Measurements from ENCODE around the gene BMP4. TPM values are rescaled to one million over a fixed set of nuclear protein-coding genes. Genes with fewer than 3 reads are reported as not detected.

The BMP4 gene
- total and polyA plus RNA-seq, 2 of the 13 experiments (the other 11 are each of a cell fraction or from before 2014, with no cell fraction given): 56.4 to 169 TPM

DNA sequence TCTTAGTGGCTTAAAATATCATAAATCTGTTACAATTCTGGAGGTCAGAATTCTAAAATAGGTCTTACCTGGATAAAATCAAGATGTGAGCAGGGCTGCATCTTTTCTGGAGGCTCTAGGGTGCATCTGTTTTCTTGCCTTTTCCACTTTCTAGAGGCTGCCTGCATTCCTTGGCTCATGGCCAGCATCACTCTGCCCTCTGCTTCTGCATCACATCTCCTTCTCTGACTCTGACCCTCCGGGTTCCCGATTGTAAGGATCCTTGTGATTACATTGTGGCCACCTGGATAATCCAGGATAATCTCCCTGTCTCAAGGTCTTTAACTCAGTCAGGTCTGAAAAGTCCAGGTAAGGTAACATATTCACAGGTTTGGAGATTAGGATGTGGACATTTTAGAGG, 11.0 kb upstream of the BMP4 start (continued):
- TF ChIP-seq, protein P1, sequence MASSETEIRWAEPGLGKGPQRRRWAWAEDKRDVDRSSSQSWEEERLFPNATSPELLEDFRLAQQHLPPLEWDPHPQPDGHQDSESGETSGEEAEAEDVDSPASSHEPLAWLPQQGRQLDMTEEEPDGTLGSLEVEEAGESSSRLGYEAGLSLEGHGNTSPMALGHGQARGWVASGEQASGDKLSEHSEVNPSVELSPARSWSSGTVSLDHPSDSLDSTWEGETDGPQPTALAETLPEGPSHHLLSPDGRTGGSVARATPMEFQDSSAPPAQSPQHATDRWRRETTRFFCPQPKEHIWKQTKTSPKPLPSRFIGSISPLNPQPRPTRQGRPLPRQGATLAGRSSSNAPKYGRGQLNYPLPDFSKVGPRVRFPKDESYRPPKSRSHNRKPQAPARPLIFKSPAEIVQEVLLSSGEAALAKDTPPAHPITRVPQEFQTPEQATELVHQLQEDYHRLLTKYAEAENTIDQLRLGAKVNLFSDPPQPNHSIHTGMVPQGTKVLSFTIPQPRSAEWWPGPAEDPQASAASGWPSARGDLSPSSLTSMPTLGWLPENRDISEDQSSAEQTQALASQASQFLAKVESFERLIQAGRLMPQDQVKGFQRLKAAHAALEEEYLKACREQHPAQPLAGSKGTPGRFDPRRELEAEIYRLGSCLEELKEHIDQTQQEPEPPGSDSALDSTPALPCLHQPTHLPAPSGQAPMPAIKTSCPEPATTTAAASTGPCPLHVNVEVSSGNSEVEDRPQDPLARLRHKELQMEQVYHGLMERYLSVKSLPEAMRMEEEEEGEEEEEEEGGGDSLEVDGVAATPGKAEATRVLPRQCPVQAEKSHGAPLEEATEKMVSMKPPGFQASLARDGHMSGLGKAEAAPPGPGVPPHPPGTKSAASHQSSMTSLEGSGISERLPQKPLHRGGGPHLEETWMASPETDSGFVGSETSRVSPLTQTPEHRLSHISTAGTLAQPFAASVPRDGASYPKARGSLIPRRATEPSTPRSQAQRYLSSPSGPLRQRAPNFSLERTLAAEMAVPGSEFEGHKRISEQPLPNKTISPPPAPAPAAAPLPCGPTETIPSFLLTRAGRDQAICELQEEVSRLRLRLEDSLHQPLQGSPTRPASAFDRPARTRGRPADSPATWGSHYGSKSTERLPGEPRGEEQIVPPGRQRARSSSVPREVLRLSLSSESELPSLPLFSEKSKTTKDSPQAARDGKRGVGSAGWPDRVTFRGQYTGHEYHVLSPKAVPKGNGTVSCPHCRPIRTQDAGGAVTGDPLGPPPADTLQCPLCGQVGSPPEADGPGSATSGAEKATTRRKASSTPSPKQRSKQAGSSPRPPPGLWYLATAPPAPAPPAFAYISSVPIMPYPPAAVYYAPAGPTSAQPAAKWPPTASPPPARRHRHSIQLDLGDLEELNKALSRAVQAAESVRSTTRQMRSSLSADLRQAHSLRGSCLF (CRISPR knock-in tag; IDR thresholded peaks at IDR 0.05; ENCODE audit: borderline replicate concordance): no peak
- no peak for TF ChIP-seq HMG20A (CRISPR knock-in tag; IDR thresholded peaks at IDR 0.05; ENCODE audit: borderline replicate concordance)
- TF ChIP-seq, protein P2, sequence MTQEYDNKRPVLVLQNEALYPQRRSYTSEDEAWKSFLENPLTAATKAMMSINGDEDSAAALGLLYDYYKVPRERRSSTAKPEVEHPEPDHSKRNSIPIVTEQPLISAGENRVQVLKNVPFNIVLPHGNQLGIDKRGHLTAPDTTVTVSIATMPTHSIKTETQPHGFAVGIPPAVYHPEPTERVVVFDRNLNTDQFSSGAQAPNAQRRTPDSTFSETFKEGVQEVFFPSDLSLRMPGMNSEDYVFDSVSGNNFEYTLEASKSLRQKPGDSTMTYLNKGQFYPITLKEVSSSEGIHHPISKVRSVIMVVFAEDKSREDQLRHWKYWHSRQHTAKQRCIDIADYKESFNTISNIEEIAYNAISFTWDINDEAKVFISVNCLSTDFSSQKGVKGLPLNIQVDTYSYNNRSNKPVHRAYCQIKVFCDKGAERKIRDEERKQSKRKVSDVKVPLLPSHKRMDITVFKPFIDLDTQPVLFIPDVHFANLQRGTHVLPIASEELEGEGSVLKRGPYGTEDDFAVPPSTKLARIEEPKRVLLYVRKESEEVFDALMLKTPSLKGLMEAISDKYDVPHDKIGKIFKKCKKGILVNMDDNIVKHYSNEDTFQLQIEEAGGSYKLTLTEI (CRISPR knock-in tag; conservative IDR thresholded peaks at IDR 0.05): no peak
- no peak for TF ChIP-seq TCF12 (IDR thresholded peaks at IDR 0.05)
- TF ChIP-seq TCF12 (CRISPR knock-in tag; IDR thresholded peaks at IDR 0.05): no peak

DNA sequence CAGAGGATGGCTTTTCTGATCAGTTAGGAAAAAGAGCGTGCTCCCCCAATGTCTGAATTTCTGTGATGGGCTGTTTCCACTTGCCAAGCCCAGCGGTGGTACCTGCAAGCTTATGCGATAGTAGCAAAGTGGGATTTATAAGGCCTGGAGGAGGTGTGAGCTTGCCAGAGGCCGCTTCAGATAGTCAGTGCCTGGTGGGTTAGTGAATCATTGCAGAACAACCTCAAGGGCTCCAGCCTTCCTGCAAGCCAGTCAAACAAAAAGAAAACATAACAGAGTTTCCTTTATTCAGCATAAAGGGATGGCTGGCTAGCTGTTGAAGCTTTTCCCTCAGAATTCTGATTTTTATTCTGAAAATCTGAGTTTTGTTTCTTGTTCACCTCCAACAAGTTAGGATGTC, 7.6 kb upstream of the BMP4 start:
- intact Hi-C loops (cut with micrococcal nuclease; ENCODE audit: unreplicated experiment): no loop called here
- BruUV-seq (replicated peaks): no TSS peak
- FAIRE-seq: no peak
- no peak overlapping the region for H3K9ac ChIP-seq (ENCODE audit: insufficient read depth, low read depth, low read length)
- no peaks in the 10 kb centered on the region for H3K9me3 ChIP-seq (ENCODE audit: low read length)
- CTCF ChIA-PET (ENCODE audit: low intra/inter-chr PET ratio, low total read pairs): no interaction called here
- ATAC-seq: peak; percentile 48; the same call in 2 of the 3 replicates
- no peak overlapping the region for H3K4me2 ChIP-seq (ENCODE audit: low read depth, low read length)
- TF ChIP-seq, protein P3, sequence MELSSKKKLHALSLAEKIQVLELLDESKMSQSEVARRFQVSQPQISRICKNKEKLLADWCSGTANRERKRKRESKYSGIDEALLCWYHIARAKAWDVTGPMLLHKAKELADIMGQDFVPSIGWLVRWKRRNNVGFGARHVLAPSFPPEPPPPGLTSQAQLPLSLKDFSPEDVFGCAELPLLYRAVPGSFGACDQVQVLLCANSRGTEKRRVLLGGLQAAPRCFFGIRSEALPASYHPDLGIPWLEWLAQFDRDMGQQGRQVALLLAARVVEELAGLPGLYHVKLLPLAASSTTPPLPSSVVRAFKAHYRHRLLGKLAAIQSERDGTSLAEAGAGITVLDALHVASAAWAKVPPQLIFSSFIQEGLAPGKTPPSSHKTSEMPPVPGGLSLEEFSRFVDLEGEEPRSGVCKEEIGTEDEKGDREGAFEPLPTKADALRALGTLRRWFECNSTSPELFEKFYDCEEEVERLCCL (CRISPR knock-in tag; IDR thresholded peaks at IDR 0.05; ENCODE audit: borderline replicate concordance): no peak
- H3K4me3 ChIP-seq (replicated peaks in 1 of 3; ENCODE audit: insufficient read depth in 1 of 3, low read depth in 2 of 3, low read length in 3 of 3): no peak overlapping the region
- H3K79me2 ChIP-seq (ENCODE audit: insufficient read depth, low read length): no peaks in the 10 kb centered on the region
- H4K20me1 ChIP-seq (ENCODE audit: insufficient read depth, low read length): no peaks in the 10 kb centered on the region
- 90% methylated on average over 4 of the region's 4 CpGs for WGBS (ENCODE audit: low lambda C conversion rate)
- in situ Hi-C loops (cut with HindIII; ENCODE audit: extremely low pct_ligation_motif_present, low pct_unique_long_range_greater_than_20kb): no loop called here
- peaks cover 43% of the 10 kb centered on the region for H3K4me1 ChIP-seq (ENCODE audit: insufficient read depth, low read length)
- H3K27me3 ChIP-seq (ENCODE audit: control insufficient read depth in 1 of 2, insufficient read depth in 2 of 2, low read length in 2 of 2): no peaks in the 10 kb centered on the region
- no peaks in the 10 kb centered on the region for H3K36me3 ChIP-seq (replicated peaks in 1 of 2; ENCODE audit: control insufficient read depth in 1 of 2, insufficient read depth in 2 of 2, low read length in 2 of 2)
- no peak overlapping the region for H2AFZ ChIP-seq (ENCODE audit: low read length)
- no peak overlapping the region for H3K27ac ChIP-seq (ENCODE audit: extremely low read length, insufficient read depth, low read length)
- POLR2A ChIA-PET: no interaction called here
- no peak for DNase-seq (ENCODE audit: low spot score)

Measured in HepG2 (cell line).